T-helper 17 cell (primary cell): Measurements from ENCODE around the gene SCN8A. TPM values are rescaled to one million over a fixed set of nuclear protein-coding genes. Genes with fewer than 3 reads are reported as not detected.

Source experiments
- ATAC-seq: fragments of 150-1000 bp; cut with Tn5 transposase; 2 replicates; pipeline ENCODE4 v1.10.0; 2021; ENCODE audit warnings: mild to moderate bottlenecking, moderate library complexity
- DNase-seq, 3 donors: peaks; one replicate each; pipeline versions ENCODE4 v3.0.0 to v3.0.0-alpha.2; 2020 to 2021
- H3K9me3 ChIP-seq: one replicate; pipeline ENCODE4 v1.7.0; 2013; ENCODE audit warnings: low read length, mild to moderate bottlenecking; ENCODE audit not compliant: control insufficient read depth, poor library complexity, severe bottlenecking
- H3K27ac Mint-ChIP-seq: one replicate; pipeline ENCODE4 v1.8.0; 2022; ENCODE audit warnings: mild to moderate bottlenecking, moderate library complexity, mixed read lengths
- H3K27me3 Mint-ChIP-seq: one replicate; pipeline ENCODE4 v1.8.0; 2022; ENCODE audit warnings: mixed read lengths
- H3K36me3 Mint-ChIP-seq: one replicate; pipeline ENCODE4 v1.8.0; 2022; ENCODE audit warnings: low read depth, mixed read lengths
- H3K4me1 Mint-ChIP-seq: one replicate; pipeline ENCODE4 v1.8.0; 2022; ENCODE audit warnings: mild to moderate bottlenecking, mixed read lengths
- H3K4me3 Mint-ChIP-seq: one replicate; pipeline ENCODE4 v1.8.0; 2022; ENCODE audit warnings: mild to moderate bottlenecking, moderate library complexity, mixed read lengths
- total RNA-seq, 4 donors: library from RNA in 2 of 4; stranded (reverse) in 2 of 4; gene quantifications; one replicate each; pipeline ENCODE4 v1.2.3 and lab custom pipeline; 2022 to 2026

Gene SCN8A
- total RNA-seq, 2 donors from 2014 or later, result 0.35 to 0.47 TPM

DNA sequence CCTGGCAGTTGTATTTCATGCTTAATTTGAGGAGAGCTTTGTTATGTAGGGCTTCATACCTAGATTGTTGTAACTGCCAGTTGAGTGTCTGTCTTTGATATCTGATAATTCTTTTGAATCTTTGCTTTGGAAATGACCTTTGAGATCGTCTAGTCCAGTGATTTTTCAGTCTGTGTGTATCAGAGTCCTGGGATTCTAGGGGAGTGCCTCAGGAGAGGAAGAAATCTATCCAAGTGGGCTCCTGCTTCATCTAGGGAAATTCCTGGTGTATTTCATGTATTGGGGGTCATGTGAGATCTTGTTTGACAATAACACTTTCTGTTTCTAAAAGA, 158.9 kb downstream of the SCN8A start:
- no peaks in the 10 kb centered on the region for H3K9me3 ChIP-seq
- Mint-ChIP-seq H3K27me3 (peaks cover 54% of the 10 kb centered on the region), H3K36me3 (peaks cover 2% of the 10 kb centered on the region), H3K4me3 (no peak overlapping the region), H3K27ac (no peak overlapping the region), H3K4me1 (no peaks in the 10 kb centered on the region)
- ATAC-seq (no peak), DNase-seq (no peak)

- DNase-seq, result no peak
- H3K9me3 ChIP-seq, result no peaks in the 10 kb centered on the region
- Mint-ChIP-seq H3K4me3 (no peak overlapping the region), H3K4me1 (peaks cover 3% of the 10 kb centered on the region), H3K27ac (no peak overlapping the region), H3K36me3 (peaks cover 2% of the 10 kb centered on the region), H3K27me3 (peaks cover 63% of the 10 kb centered on the region)
- no peak for ATAC-seq
These were observed 160.6 kb downstream of the SCN8A start for GRCh38 chr12:51751661-51752060.

GRCh38 chr12:51752234-51752889, 161.3 kb downstream of the SCN8A start:
- H3K4me1 Mint-ChIP-seq, result peaks cover 3% of the 10 kb centered on the region
- H3K27me3 Mint-ChIP-seq, result peaks cover 67% of the 10 kb centered on the region
- H3K27ac Mint-ChIP-seq, result no peak overlapping the region
- H3K4me3 Mint-ChIP-seq, result no peak overlapping the region
- no peak for DNase-seq
- ATAC-seq, result no peak
- peaks cover 2% of the 10 kb centered on the region for H3K36me3 Mint-ChIP-seq
- no peaks in the 10 kb centered on the region for H3K9me3 ChIP-seq

GRCh38 chr12:51753980-51754675, 163.1 kb downstream of the SCN8A start:
- ATAC-seq (no peak), DNase-seq (no peak)
- Mint-ChIP-seq H3K4me3 (no peak overlapping the region), H3K4me1 (peaks cover 3% of the 10 kb centered on the region), H3K36me3 (peaks cover 2% of the 10 kb centered on the region), H3K27me3 (peaks cover 65% of the 10 kb centered on the region), H3K27ac (no peak overlapping the region)
- no peaks in the 10 kb centered on the region for H3K9me3 ChIP-seq

- no peak for ATAC-seq
- no peak for DNase-seq
- Mint-ChIP-seq H3K27ac (no peak overlapping the region), H3K4me1 (peaks cover 3% of the 10 kb centered on the region), H3K36me3 (no peaks in the 10 kb centered on the region), H3K4me3 (no peak overlapping the region), H3K27me3 (peaks cover 53% of the 10 kb centered on the region)
- no peaks in the 10 kb centered on the region for H3K9me3 ChIP-seq
These were observed 164.2 kb downstream of the SCN8A start for GRCh38 chr12:51755251-51755650.

DNA sequence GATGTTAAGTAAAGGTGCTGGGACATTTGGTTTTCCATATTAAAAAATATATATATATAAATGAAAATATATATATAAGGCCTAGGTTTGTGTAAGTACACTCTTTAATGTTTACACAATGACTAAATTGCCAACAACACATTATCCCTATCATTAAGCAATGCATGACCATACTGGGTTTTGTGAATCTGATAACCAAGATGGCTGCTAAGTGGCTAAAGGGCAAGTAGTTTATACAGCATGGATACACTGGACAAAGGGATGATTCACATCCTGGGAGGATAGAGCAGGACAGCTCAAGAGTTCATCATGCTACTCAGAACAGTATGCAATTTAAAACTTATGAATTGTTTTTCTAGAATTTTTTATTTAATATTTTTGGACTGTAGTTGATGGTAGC, 168.1 kb downstream of the SCN8A start:
- no peaks in the 10 kb centered on the region for H3K9me3 ChIP-seq
- Mint-ChIP-seq H3K4me1 (peaks cover 3% of the 10 kb centered on the region), H3K27me3 (peaks cover 28% of the 10 kb centered on the region), H3K27ac (no peak overlapping the region), H3K4me3 (no peak overlapping the region), H3K36me3 (no peaks in the 10 kb centered on the region)
- ATAC-seq (no peak), DNase-seq (no peak)

- no peak overlapping the region for H3K4me3 Mint-ChIP-seq
- ATAC-seq (no peak), DNase-seq (no peak)
- no peaks in the 10 kb centered on the region for H3K9me3 ChIP-seq
- H3K27ac Mint-ChIP-seq, result no peak overlapping the region
- H3K36me3 Mint-ChIP-seq, result no peaks in the 10 kb centered on the region
- H3K4me1 Mint-ChIP-seq, result peaks cover 3% of the 10 kb centered on the region
- H3K27me3 Mint-ChIP-seq, result peaks cover 23% of the 10 kb centered on the region
These were observed 168.7 kb downstream of the SCN8A start for GRCh38 chr12:51759695-51760094.

DNA sequence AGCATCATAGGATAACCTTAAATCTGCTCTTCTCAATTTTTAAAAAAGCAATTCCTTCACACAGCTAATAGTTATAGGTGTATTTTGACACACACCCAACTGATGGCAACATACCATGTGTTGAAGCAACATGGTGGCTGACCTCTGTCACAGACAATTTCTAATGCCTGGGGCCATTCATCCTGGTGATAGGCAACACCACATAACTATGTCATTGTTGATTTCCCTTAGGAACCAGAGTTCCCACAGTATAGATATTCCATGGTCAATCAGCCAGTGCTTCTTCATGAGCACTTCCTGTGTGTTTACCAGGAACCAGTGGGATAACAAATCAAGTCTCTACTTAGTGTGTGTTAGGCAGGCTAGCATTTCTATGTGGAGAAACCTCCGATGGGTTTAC, 169.2 kb downstream of the SCN8A start:
- Mint-ChIP-seq H3K4me1 (peaks cover 3% of the 10 kb centered on the region), H3K36me3 (no peaks in the 10 kb centered on the region), H3K4me3 (no peak overlapping the region), H3K27me3 (peaks cover 20% of the 10 kb centered on the region), H3K27ac (no peak overlapping the region)
- DNase-seq (no peak), ATAC-seq (no peak)
- no peaks in the 10 kb centered on the region for H3K9me3 ChIP-seq

DNA sequence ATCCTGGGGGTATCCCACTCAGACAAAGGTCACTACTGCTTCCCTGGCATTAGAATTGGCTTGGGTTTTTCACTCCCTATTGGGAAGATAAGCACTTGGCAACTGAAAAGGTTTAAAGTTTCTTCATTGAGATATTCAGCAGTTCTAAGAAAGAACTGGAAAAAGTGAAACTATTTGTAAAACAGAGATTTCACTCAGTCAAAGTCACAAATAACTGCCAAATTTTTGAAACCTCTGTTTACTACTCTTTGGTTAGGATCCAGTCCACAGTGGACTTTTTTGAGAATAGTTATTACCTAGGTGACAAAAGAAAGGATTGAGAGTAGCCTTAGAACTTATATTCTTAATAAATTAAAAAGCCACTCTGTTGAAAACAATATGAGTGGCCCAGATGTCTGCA, 172.7 kb downstream of the SCN8A start:
- no peaks in the 10 kb centered on the region for H3K9me3 ChIP-seq
- ATAC-seq, result no peak
- no peak overlapping the region for H3K27ac Mint-ChIP-seq
- peaks cover 2% of the 10 kb centered on the region for H3K4me1 Mint-ChIP-seq
- H3K4me3 Mint-ChIP-seq, result no peak overlapping the region
- peaks cover 3% of the 10 kb centered on the region for H3K36me3 Mint-ChIP-seq
- H3K27me3 Mint-ChIP-seq, result peaks cover 19% of the 10 kb centered on the region
- DNase-seq, result no peak

GRCh38 chr12:51766067-51766676, 175.1 kb downstream of the SCN8A start:
- no peak for DNase-seq
- Mint-ChIP-seq H3K27ac (no peak overlapping the region), H3K36me3 (peaks cover 4% of the 10 kb centered on the region), H3K27me3 (peaks cover 36% of the 10 kb centered on the region), H3K4me3 (no peak overlapping the region), H3K4me1 (peaks cover 3% of the 10 kb centered on the region)
- no peaks in the 10 kb centered on the region for H3K9me3 ChIP-seq
- no peak for ATAC-seq

DNA sequence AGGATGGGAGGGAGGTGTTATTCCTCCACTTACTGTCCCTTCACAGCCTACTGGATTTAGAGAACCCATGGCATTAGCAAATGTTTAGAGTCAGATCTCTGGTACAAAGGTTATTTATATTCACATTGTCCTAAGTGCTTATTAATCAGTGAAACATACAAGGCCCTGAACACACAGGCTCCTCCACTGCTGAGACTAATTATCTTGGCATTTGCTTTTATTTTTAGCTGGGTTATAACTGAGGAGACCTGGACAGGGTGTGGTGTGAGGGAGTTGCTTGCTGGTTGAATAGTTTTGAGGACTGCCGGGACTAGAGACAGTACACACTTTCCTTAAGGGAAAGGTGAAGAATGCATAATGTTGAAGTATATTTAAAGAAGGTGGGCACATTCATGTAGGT, 180.0 kb downstream of the SCN8A start:
- Mint-ChIP-seq H3K27ac (no peak overlapping the region), H3K27me3 (peaks cover 45% of the 10 kb centered on the region), H3K36me3 (peaks cover 8% of the 10 kb centered on the region), H3K4me3 (no peak overlapping the region), H3K4me1 (peaks cover 6% of the 10 kb centered on the region)
- ATAC-seq (no peak), DNase-seq (no peak)
- no peaks in the 10 kb centered on the region for H3K9me3 ChIP-seq

GRCh38 chr12:51773145-51773869, 182.3 kb downstream of the SCN8A start:
- Mint-ChIP-seq H3K4me3 (no peak overlapping the region), H3K27me3 (peaks cover 32% of the 10 kb centered on the region), H3K36me3 (peaks cover 4% of the 10 kb centered on the region), H3K27ac (no peak overlapping the region), H3K4me1 (peaks cover 3% of the 10 kb centered on the region)
- ATAC-seq, result no peak
- H3K9me3 ChIP-seq, result no peaks in the 10 kb centered on the region
- no peak for DNase-seq

- Mint-ChIP-seq H3K27ac (no peak overlapping the region), H3K4me1 (peaks cover 3% of the 10 kb centered on the region), H3K27me3 (peaks cover 33% of the 10 kb centered on the region), H3K36me3 (peaks cover 4% of the 10 kb centered on the region), H3K4me3 (no peak overlapping the region)
- ATAC-seq (no peak), DNase-seq (no peak)
- no peaks in the 10 kb centered on the region for H3K9me3 ChIP-seq
These were observed 183.9 kb downstream of the SCN8A start for GRCh38 chr12:51774933-51775332.
